SK-N-MC (cell line): ENCODE results near the gene GNG2.

Experiments
- EZH2 ChIP-seq: fragments of 200-600 bp; sonication (generic); IDR thresholded peaks from one replicate; pipeline ENCODE4 v1.6.1; 2017; ENCODE audit warnings: antibody characterized with exemption
- POLR2AphosphoS5 ChIP-seq: IDR thresholded peaks from 2 replicates; pipeline ENCODE4 v1.6.1; 2012; ENCODE audit warnings: mild to moderate bottlenecking, low read depth, low read length, borderline replicate concordance

DNA sequence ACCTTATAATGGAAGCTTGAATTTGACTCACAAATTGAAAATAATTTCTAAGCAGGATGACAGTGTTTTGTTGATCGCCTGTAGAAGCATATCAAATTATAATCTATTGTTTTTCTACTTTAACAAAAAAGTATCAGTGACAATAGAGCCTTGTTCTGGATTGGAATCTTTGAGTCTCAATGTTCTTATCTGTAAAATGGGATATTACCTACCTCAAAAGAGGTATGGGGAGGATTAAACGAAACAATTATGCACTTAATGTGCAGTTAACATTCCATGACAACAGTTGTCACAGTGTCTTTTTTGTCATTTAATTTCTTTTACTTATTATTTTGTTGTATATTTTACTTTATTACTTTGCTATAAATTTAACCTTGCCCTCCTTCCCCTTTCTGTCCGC lies 130.1 kb downstream of the GNG2 start:
- TF ChIP-seq POLR2AphosphoS5 (no peak), EZH2 (no peak)
